Measurements from ENCODE around the gene PIGV. TPM values are rescaled to one million over a fixed set of nuclear protein-coding genes. Genes with fewer than 3 reads are reported as not detected.

The PIGV gene
- total RNA-seq, 2 donors from 2014 or later = 6.4 to 13.8 TPM

DNA sequence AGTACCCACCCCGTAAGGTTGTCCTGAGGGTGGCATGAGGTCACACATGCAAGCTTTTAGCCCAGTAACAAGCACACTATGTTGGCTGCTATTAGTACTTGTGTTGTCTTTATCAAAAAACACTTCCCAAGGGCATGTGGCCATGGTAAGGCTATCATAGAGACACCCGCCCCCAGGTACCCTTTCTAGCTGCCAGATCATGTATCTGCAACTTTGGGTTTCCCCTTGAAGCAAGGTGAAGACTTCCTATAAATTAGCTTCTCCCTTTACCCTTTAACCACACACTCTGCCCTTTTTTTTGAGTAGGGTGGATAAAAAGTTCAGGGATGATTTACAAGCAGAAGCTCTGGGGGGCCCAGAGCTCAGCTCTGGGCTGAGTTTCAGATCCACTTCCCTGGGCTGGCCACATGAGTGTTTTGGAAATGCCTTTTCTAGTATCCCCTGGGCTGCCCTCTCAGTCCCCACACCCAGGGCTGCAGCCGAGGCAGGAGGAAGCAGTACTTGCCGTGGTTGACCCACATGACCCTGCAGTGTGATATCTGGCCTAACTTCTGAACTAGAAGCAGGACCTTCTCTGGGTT is 40.8 kb downstream of the PIGV start:
- peaks cover 20% of the 10 kb centered on the region for H3K36me3 ChIP-seq
- peaks cover 0 to 43% of the 10 kb centered on the region in 2 donors for H3K4me1 ChIP-seq
- TF ChIP-seq, protein P1, sequence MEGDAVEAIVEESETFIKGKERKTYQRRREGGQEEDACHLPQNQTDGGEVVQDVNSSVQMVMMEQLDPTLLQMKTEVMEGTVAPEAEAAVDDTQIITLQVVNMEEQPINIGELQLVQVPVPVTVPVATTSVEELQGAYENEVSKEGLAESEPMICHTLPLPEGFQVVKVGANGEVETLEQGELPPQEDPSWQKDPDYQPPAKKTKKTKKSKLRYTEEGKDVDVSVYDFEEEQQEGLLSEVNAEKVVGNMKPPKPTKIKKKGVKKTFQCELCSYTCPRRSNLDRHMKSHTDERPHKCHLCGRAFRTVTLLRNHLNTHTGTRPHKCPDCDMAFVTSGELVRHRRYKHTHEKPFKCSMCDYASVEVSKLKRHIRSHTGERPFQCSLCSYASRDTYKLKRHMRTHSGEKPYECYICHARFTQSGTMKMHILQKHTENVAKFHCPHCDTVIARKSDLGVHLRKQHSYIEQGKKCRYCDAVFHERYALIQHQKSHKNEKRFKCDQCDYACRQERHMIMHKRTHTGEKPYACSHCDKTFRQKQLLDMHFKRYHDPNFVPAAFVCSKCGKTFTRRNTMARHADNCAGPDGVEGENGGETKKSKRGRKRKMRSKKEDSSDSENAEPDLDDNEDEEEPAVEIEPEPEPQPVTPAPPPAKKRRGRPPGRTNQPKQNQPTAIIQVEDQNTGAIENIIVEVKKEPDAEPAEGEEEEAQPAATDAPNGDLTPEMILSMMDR (IDR thresholded peaks at IDR 0.05) = no peak
- DNase-seq (ENCODE audit: low spot score) = no peak
- H3K27ac ChIP-seq = peak overlapping the region; percentile 85
- H3K27me3 ChIP-seq = no peaks in the 10 kb centered on the region
- no peaks in the 10 kb centered on the region for H3K9me3 ChIP-seq
- H3K4me3 ChIP-seq = no peak overlapping the region

DNA sequence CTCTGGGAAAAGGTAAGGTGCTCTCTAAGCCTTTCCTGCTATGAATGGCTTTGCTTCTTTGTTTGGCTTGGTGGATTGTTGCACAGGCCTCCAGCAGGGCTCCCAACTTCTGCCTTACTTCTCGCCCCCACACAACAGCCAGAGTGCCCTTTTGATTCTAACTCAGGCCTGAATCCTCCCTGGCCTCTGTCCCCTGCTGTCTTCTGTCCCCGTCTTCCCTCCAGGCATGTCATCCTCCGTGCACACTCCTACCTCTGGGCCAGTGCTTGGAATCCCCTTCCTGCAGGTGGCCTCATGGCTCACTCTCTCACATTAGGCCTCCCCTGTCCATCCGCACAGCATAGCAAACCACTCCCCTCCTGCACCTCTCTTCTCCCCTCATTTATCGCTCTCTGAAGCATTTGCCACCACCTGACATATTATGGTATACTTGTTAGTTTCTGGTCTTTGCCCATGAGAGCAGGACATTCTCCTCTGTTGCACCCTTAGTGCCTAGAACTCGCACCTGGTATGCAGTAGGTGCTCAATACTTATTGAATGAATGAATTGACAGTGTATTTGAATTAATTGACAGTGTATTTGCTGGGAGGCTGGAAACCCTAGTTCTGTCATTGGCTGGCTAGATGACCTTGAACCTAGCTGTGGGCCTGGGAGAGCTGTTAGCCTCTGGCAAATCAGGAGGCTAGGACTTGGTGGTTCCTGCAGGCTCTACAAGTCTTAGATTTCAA is 41.6 kb downstream of the PIGV start:
- DNase-seq (ENCODE audit: low spot score) = no peak
- Histone ChIP-seq H3K27ac (peak overlapping the region; percentile 85), H3K36me3 (peaks cover 28% of the 10 kb centered on the region), H3K27me3 (no peaks in the 10 kb centered on the region), H3K4me1 (peaks cover 0 to 43% of the 10 kb centered on the region in 2 donors), H3K9me3 (no peaks in the 10 kb centered on the region), H3K4me3 (no peak overlapping the region)
- TF ChIP-seq, protein P1 (IDR thresholded peaks at IDR 0.05) = no peak

GRCh38 chr1:26831059-26831458 is 43.3 kb downstream of the PIGV start:
- DNase-seq (ENCODE audit: low spot score) = no peak
- Histone ChIP-seq H3K27ac (no peak overlapping the region), H3K27me3 (no peaks in the 10 kb centered on the region), H3K9me3 (no peaks in the 10 kb centered on the region), H3K36me3 (peaks cover 39% of the 10 kb centered on the region), H3K4me3 (no peak overlapping the region), H3K4me1 (peaks cover 0 to 35% of the 10 kb centered on the region in 2 donors)
- TF ChIP-seq, protein P1 (IDR thresholded peaks at IDR 0.05) = no peak

DNA sequence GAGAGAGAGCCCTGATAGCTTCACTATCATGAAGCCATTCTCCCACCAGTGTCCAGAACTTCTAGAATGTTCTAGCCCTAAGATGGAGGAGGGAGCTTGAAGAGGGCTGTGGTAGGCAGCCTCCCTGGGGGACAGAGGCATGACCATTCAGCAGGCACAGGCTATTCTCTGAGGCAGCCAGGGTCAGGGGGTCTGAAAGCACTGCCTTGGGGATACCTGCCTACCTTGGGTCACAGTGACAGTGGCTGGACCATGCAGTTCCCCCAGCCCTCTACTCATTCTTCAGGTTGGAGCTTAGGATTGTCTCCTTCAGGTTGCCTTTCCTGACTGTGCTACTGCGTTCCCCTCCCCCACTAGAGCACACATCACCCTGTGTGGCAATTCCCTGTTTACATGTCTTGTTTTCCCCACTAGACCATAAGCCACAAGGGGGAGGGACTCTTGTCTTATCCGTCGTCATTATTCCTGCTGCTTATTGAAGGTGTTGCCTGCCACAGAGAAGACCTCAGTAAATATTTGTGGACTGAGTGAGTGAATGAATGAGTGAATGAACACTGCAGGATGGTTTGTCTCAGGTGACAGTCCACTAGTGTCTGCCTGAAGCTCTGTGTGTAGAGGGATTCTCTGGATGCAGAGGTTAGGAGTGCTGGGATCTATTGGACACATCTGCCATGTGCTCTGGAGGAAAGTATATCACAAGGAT is 43.9 kb downstream of the PIGV start:
- no peaks in the 10 kb centered on the region for H3K9me3 ChIP-seq
- peaks cover 0 to 34% of the 10 kb centered on the region in 2 donors for H3K4me1 ChIP-seq
- no peak overlapping the region for H3K27ac ChIP-seq
- H3K4me3 ChIP-seq = no peak overlapping the region
- TF ChIP-seq, protein P1 (IDR thresholded peaks at IDR 0.05) = no peak
- H3K27me3 ChIP-seq = no peaks in the 10 kb centered on the region
- H3K36me3 ChIP-seq = peaks cover 42% of the 10 kb centered on the region
- DNase-seq (ENCODE audit: low spot score) = no peak

DNA sequence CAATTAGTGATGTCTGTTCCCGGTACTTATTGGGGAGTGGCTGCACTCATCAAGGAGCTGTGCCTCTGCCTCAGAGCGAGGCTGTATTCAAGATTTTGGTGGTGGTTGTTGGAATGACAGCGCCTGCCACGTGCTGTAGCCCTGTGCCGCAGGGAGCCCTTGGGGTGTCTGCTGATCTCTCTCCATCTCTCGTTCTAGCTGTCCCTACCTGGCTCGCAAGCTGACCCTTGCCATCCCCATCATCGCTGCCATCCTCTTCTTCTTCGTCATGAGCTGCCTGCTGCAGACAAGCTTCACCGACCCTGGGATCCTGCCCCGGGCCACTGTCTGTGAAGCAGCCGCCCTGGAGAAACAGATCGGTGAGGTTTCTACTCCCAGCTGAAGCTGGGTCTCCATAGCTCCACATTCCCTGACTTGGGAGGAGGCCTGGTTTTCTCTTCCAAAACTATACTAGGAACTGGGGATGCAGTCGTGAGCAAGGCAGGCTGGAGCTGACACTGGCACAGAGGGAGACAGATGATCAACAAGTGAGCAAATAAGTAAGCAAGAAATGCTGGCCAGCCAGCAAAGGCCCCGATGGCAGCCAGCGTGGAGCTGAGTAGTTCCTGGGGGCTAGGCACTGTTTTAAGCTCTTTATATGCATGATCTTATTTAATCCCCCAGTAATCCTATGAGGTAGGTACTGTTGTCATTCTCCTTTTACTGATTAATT is 44.7 kb downstream of the PIGV start:
- Histone ChIP-seq H3K27ac (no peak overlapping the region), H3K36me3 (peaks cover 42% of the 10 kb centered on the region), H3K4me3 (no peak overlapping the region), H3K4me1 (peaks cover 0 to 30% of the 10 kb centered on the region in 2 donors), H3K27me3 (no peaks in the 10 kb centered on the region), H3K9me3 (no peaks in the 10 kb centered on the region)
- no peak for DNase-seq (ENCODE audit: low spot score)
- TF ChIP-seq, protein P1 (IDR thresholded peaks at IDR 0.05) = no peak
